ENCODE results near the gene STIMATE. TPM values are rescaled to one million over a fixed set of nuclear protein-coding genes. Genes with fewer than 3 reads are reported as not detected.

The STIMATE gene
- total RNA-seq, 1 donor: 18.5 TPM

- Histone ChIP-seq H3K4me2 (ENCODE audit: insufficient read depth, low read length) (no peak overlapping the region), H4K20me1 (ENCODE audit: insufficient read depth, low read length) (no peaks in the 10 kb centered on the region), H2AFZ (ENCODE audit: low read length) (no peak overlapping the region), H3K27ac (ENCODE audit: low read depth, low read length) (no peak overlapping the region), H3K79me2 (ENCODE audit: insufficient read depth, low read length) (no peaks in the 10 kb centered on the region), H3K36me3 (ENCODE audit: insufficient read depth, low read length) (no peaks in the 10 kb centered on the region), H3K4me1 (ENCODE audit: insufficient read depth, low read length) (peaks cover 3% of the 10 kb centered on the region), H3K4me3 (ENCODE audit: insufficient read depth, low read length) (no peak overlapping the region), H3K27me3 (ENCODE audit: insufficient read depth, low read length) (peaks cover 5% of the 10 kb centered on the region), H3K9me3 (ENCODE audit: low read depth, low read length) (no peaks in the 10 kb centered on the region)
- DNase-seq (ENCODE audit: insufficient read length, low spot score, missing footprints): no peak
- TF ChIP-seq CTCF (IDR thresholded peaks at IDR 0.05; ENCODE audit: extremely low read depth, low read depth, low read length): no peak
Observed at GRCh38 chr3:52805270-52806039, 91.9 kb downstream of the STIMATE start.

GRCh38 chr3:52801839-52802238 is 95.5 kb downstream of the STIMATE start:
- H3K4me3 ChIP-seq (ENCODE audit: insufficient read depth, low read length): no peak overlapping the region
- no peaks in the 10 kb centered on the region for H3K79me2 ChIP-seq (ENCODE audit: insufficient read depth, low read length)
- peaks cover 3% of the 10 kb centered on the region for H3K4me1 ChIP-seq (ENCODE audit: insufficient read depth, low read length)
- no peak overlapping the region for H3K4me2 ChIP-seq (ENCODE audit: insufficient read depth, low read length)
- no peak for TF ChIP-seq CTCF (IDR thresholded peaks at IDR 0.05; ENCODE audit: extremely low read depth, low read depth, low read length)
- H3K27me3 ChIP-seq (ENCODE audit: insufficient read depth, low read length): no peaks in the 10 kb centered on the region
- H3K9me3 ChIP-seq (ENCODE audit: low read depth, low read length): no peaks in the 10 kb centered on the region
- no peak overlapping the region for H3K27ac ChIP-seq (ENCODE audit: low read depth, low read length)
- DNase-seq (ENCODE audit: insufficient read length, low spot score, missing footprints): no peak
- no peaks in the 10 kb centered on the region for H4K20me1 ChIP-seq (ENCODE audit: insufficient read depth, low read length)
- H3K36me3 ChIP-seq (ENCODE audit: insufficient read depth, low read length): no peaks in the 10 kb centered on the region
- H2AFZ ChIP-seq (ENCODE audit: low read length): no peak overlapping the region

- no peak overlapping the region for H3K4me2 ChIP-seq (ENCODE audit: insufficient read depth, low read length)
- no peaks in the 10 kb centered on the region for H3K27me3 ChIP-seq (ENCODE audit: insufficient read depth, low read length)
- H3K79me2 ChIP-seq (ENCODE audit: insufficient read depth, low read length): no peaks in the 10 kb centered on the region
- H3K27ac ChIP-seq (ENCODE audit: low read depth, low read length): no peak overlapping the region
- H3K9me3 ChIP-seq (ENCODE audit: low read depth, low read length): no peaks in the 10 kb centered on the region
- H4K20me1 ChIP-seq (ENCODE audit: insufficient read depth, low read length): no peaks in the 10 kb centered on the region
- H3K36me3 ChIP-seq (ENCODE audit: insufficient read depth, low read length): no peaks in the 10 kb centered on the region
- no peak overlapping the region for H2AFZ ChIP-seq (ENCODE audit: low read length)
- TF ChIP-seq CTCF (IDR thresholded peaks at IDR 0.05; ENCODE audit: extremely low read depth, low read depth, low read length): no peak
- peak; percentile 73 for DNase-seq (ENCODE audit: insufficient read length, low spot score, missing footprints)
- H3K4me1 ChIP-seq (ENCODE audit: insufficient read depth, low read length): peaks cover 3% of the 10 kb centered on the region
- H3K4me3 ChIP-seq (ENCODE audit: insufficient read depth, low read length): no peak overlapping the region
Observed at GRCh38 chr3:52800079-52800478, 97.3 kb downstream of the STIMATE start.

- no peak overlapping the region for H3K27ac ChIP-seq (ENCODE audit: low read depth, low read length)
- H3K4me1 ChIP-seq (ENCODE audit: insufficient read depth, low read length): peaks cover 3% of the 10 kb centered on the region
- H3K36me3 ChIP-seq (ENCODE audit: insufficient read depth, low read length): no peaks in the 10 kb centered on the region
- H2AFZ ChIP-seq (ENCODE audit: low read length): no peak overlapping the region
- H3K27me3 ChIP-seq (ENCODE audit: insufficient read depth, low read length): no peaks in the 10 kb centered on the region
- H3K9me3 ChIP-seq (ENCODE audit: low read depth, low read length): no peaks in the 10 kb centered on the region
- TF ChIP-seq CTCF (IDR thresholded peaks at IDR 0.05; ENCODE audit: extremely low read depth, low read depth, low read length): peak; percentile 48
- H3K4me3 ChIP-seq (ENCODE audit: insufficient read depth, low read length): no peak overlapping the region
- H4K20me1 ChIP-seq (ENCODE audit: insufficient read depth, low read length): no peaks in the 10 kb centered on the region
- H3K79me2 ChIP-seq (ENCODE audit: insufficient read depth, low read length): no peaks in the 10 kb centered on the region
- DNase-seq (ENCODE audit: insufficient read length, low spot score, missing footprints): peak; percentile 92
- H3K4me2 ChIP-seq (ENCODE audit: insufficient read depth, low read length): no peak overlapping the region
Observed at GRCh38 chr3:52798978-52799476, 98.3 kb downstream of the STIMATE start.
